ENCODE data around the gene LPIN3.

Gene LPIN3

GRCh38 chr20:41395667-41396664 is 55.3 kb downstream of the LPIN3 start:
- DNase-seq: peak; percentile 16 to 40

DNA sequence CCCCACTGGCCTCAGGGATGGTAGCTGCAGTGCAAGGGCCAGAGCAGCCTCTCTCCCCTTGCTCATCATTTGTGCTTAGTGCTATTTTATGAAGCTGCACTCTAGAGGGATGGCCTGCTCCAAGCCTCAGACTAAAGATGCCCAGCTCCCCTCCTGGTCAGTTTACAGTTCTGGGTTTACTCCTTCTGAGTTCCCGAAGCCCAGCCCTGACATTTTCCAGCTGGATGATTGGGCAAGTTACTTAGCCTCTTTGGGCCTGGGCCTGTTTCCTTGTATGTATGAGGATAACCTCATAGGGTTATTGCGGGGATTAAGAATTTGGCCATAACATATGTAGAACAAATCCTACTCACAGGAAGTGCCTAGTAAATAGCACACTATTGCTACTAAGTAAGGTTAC is 57.8 kb downstream of the LPIN3 start:
- no peak for DNase-seq

DNA sequence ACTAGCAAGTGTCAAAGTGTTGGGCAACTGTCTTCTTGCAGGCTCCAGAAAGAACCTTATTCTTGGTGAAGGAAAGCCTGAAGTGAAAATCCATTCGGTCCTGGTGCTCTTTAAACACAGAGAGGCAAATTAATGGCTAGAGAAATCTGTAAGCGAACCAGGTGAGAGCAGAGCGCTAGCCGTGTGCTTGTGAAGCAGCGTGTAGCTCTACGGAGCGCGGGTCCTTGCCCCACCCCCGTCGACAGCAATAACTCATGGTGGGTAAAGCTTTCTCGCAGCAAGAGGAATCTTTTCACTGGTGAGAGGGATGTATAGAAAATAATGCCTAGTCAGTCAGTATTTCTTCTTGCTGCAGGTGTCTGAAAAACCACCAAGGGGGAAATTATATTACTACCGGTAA is 63.0 kb downstream of the LPIN3 start:
- DNase-seq: no peak

GRCh38 chr20:41405436-41405835 is 64.8 kb downstream of the LPIN3 start:
- DNase-seq: no peak

DNA sequence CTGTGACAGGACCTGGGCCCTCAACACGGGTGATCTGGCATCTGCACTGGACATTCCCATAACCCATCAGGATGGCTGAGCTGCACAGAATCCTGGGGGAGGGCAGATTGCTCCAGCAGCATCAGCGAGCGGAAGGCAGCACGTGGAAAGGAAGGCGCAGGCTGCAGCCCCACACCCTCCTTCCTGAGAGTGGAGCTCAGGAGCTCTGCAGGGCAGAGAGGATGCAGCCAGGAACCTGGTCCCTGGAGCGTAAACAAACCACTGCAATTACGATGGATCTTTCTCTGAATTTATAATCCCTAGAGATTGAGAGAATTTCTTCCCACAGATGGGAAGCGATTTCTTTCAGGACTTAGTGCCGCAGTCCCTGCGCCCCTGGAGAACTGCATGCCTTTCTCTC is 65.7 kb downstream of the LPIN3 start:
- no peak for DNase-seq

DNA sequence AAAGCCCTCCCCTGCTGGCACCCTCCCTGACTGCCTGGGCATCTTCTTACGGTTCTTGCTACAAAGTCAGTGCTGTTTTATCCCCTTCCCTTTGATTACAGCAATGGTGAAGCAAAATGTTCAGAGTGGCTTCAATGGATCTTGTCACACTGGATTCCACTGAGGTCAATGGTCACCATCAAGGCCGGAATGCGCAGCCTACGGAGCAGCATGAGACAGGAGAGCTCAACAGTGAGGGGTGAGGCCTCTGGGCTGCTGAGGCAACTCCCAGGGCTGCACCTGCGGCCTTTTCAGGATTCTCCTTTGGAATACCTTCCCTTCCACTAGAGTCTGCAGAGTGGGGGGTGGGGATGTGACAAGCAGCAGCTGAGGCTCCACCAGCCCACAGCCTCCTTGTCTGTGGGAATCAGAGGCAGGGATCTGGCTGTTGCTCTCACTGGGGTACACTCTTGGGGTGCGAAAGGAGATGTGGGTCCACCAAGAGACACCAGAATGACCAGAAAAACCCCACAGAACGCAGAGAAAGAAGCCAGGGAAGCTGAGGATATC is 66.3 kb downstream of the LPIN3 start:
- DNase-seq: no peak

DNA sequence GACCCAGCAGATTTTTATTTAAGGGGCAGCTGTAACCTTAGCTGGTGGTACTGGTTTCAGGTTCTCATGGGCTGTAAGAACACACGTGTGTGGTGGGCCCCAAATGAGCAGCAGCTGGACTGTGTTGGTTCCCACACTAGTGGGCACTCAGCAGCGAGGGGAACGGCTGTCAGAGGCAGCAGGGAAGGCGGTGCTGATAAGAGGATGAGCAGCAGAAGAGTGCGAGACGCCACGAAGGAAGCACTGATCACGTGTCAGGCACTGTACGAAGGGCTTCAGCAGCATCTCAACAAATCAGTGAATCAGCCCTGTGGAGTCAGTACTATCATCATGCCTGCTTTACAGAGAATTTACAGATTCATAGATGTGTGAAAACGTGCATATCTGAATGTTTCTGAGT is 67.0 kb downstream of the LPIN3 start:
- DNase-seq: no peak

DNA sequence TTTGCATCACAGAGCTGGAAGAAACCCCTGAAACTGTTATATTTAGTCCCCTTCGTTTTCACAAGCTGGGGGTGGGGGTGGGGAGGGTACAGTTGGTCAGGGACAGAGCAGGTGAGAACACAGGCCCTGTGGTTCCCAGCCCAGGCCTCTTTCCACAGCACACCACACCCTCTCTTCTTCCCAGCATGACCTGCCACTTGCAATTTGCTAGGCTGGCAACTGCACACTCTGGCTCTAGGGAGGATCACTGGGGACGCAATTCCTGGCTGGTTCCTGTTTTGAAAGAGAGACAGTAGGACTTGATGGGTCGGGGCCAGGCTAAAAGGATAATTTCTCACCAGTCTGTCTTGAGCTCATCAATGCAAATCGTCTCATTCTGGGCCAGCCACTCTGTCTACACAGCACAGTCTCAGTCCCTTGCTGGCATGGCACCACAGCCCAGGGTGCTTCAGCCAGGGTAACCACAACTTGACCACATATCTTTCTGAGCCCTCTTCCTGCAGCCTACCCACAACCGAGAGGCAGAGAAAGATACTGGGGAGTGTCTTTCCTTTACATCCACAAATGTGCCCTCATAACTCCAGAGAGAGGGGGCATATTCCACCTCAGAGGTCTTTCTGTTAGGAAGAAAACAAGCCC is 67.7 kb downstream of the LPIN3 start:
- no peak for DNase-seq

GRCh38 chr20:41408986-41409385 is 68.4 kb downstream of the LPIN3 start:
- DNase-seq: no peak
